ENCODE measurements around the gene PCNX2.

DNA sequence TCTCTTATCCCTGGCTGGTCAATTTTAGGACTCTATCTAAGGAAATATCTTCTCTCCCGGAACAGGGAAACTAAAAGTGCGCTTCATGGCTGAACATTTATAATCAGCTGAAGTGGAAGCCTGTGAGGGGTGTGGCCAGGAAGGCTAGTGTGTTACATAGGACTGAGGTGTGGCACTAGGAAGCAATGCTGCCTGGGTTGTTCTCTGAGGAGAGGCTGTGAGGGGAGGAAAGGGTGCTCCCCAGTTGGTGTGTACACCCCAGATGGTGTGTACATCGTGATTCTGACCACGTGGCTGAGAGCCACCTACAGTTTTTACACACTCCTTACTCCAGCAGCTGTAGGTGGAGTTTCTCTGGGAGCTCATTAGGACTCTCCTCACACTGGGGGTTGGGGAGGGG lies 328.9 kb downstream of the PCNX2 start:
- TF ChIP-seq, protein P1, sequence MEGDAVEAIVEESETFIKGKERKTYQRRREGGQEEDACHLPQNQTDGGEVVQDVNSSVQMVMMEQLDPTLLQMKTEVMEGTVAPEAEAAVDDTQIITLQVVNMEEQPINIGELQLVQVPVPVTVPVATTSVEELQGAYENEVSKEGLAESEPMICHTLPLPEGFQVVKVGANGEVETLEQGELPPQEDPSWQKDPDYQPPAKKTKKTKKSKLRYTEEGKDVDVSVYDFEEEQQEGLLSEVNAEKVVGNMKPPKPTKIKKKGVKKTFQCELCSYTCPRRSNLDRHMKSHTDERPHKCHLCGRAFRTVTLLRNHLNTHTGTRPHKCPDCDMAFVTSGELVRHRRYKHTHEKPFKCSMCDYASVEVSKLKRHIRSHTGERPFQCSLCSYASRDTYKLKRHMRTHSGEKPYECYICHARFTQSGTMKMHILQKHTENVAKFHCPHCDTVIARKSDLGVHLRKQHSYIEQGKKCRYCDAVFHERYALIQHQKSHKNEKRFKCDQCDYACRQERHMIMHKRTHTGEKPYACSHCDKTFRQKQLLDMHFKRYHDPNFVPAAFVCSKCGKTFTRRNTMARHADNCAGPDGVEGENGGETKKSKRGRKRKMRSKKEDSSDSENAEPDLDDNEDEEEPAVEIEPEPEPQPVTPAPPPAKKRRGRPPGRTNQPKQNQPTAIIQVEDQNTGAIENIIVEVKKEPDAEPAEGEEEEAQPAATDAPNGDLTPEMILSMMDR (IDR thresholded peaks at IDR 0.05) = no peak
- TF ChIP-seq ZFX (IDR thresholded peaks at IDR 0.05; ENCODE audit: borderline replicate concordance) = no peak

All from 22Rv1 (cell line).